Ishikawa (cell line): Measurements from ENCODE around the gene ALDH5A1.

Experiments
- CEBPB ChIP-seq: IDR thresholded peaks from 2 replicates; pipeline ENCODE4 v1.6.1; 2012
- CREB1 ChIP-seq: IDR thresholded peaks from 2 replicates; pipeline ENCODE4 v1.6.1; 2012; ENCODE audit warnings: low read depth
- EGR1 ChIP-seq: IDR thresholded peaks from 2 replicates; pipeline ENCODE4 v1.6.1; 2012
- EP300 ChIP-seq: IDR thresholded peaks from 2 replicates; pipeline ENCODE4 v1.6.1; 2012; ENCODE audit warnings: borderline replicate concordance
- FOXM1 ChIP-seq: IDR thresholded peaks from 2 replicates; pipeline ENCODE4 v1.6.1; 2012; ENCODE audit warnings: low read depth, borderline replicate concordance
- NFIC ChIP-seq: IDR thresholded peaks from 2 replicates; pipeline ENCODE4 v1.6.1; 2012
- RAD21 ChIP-seq: IDR thresholded peaks from 2 replicates; pipeline ENCODE4 v1.6.1; 2012; ENCODE audit warnings: low read depth
- TAF1 ChIP-seq: IDR thresholded peaks from 2 replicates; pipeline ENCODE4 v1.6.1; 2012; ENCODE audit warnings: low read depth, mild to moderate bottlenecking
- TCF12 ChIP-seq: IDR thresholded peaks from 2 replicates; pipeline ENCODE4 v1.6.1; 2012; ENCODE audit warnings: low read depth
- TEAD4 ChIP-seq: IDR thresholded peaks from 2 replicates; pipeline ENCODE4 v1.6.1; 2012
- USF1 ChIP-seq: IDR thresholded peaks from 2 replicates; pipeline ENCODE4 v1.6.1; 2012
- YY1 ChIP-seq: IDR thresholded peaks from 2 replicates; pipeline ENCODE4 v1.6.1; 2012; ENCODE audit warnings: low read depth
- ZBTB7A ChIP-seq: IDR thresholded peaks from 2 replicates; pipeline ENCODE4 v1.6.1; 2012; ENCODE audit warnings: low read depth
- TF ChIP-seq, protein P1 (sequence below): IDR thresholded peaks from 2 replicates; pipeline ENCODE4 v1.6.1; 2012; ENCODE audit warnings: low read depth, mild to moderate bottlenecking
- TF ChIP-seq, protein P2 (sequence below): IDR thresholded peaks from 2 replicates; pipeline ENCODE4 v1.6.1; 2012

Gene ALDH5A1

GRCh38 chr6:24501914-24502313 lies 7.1 kb downstream of the ALDH5A1 start:
- TF ChIP-seq YY1 (no peak), CEBPB (no peak), NFIC (no peak), CREB1 (no peak), RAD21 (no peak), EGR1 (no peak), USF1 (no peak), TAF1 (no peak), FOXM1 (no peak), TEAD4 (no peak), ZBTB7A (no peak), TCF12 (no peak), EP300 (no peak)
- TF ChIP-seq, protein P1, sequence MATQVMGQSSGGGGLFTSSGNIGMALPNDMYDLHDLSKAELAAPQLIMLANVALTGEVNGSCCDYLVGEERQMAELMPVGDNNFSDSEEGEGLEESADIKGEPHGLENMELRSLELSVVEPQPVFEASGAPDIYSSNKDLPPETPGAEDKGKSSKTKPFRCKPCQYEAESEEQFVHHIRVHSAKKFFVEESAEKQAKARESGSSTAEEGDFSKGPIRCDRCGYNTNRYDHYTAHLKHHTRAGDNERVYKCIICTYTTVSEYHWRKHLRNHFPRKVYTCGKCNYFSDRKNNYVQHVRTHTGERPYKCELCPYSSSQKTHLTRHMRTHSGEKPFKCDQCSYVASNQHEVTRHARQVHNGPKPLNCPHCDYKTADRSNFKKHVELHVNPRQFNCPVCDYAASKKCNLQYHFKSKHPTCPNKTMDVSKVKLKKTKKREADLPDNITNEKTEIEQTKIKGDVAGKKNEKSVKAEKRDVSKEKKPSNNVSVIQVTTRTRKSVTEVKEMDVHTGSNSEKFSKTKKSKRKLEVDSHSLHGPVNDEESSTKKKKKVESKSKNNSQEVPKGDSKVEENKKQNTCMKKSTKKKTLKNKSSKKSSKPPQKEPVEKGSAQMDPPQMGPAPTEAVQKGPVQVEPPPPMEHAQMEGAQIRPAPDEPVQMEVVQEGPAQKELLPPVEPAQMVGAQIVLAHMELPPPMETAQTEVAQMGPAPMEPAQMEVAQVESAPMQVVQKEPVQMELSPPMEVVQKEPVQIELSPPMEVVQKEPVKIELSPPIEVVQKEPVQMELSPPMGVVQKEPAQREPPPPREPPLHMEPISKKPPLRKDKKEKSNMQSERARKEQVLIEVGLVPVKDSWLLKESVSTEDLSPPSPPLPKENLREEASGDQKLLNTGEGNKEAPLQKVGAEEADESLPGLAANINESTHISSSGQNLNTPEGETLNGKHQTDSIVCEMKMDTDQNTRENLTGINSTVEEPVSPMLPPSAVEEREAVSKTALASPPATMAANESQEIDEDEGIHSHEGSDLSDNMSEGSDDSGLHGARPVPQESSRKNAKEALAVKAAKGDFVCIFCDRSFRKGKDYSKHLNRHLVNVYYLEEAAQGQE = no peak
- TF ChIP-seq, protein P2, sequence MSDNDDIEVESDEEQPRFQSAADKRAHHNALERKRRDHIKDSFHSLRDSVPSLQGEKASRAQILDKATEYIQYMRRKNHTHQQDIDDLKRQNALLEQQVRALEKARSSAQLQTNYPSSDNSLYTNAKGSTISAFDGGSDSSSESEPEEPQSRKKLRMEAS = no peak

- TF ChIP-seq EGR1 (no peak), YY1 (no peak), TAF1 (no peak), RAD21 (no peak), CEBPB (no peak), CREB1 (no peak), EP300 (no peak), USF1 (no peak), NFIC (no peak), ZBTB7A (no peak), TCF12 (no peak), FOXM1 (no peak), TEAD4 (no peak)
- TF ChIP-seq, protein P2 = no peak
- TF ChIP-seq, protein P1 = no peak
Observed at GRCh38 chr6:24504287-24504648, 9.5 kb downstream of the ALDH5A1 start.

DNA sequence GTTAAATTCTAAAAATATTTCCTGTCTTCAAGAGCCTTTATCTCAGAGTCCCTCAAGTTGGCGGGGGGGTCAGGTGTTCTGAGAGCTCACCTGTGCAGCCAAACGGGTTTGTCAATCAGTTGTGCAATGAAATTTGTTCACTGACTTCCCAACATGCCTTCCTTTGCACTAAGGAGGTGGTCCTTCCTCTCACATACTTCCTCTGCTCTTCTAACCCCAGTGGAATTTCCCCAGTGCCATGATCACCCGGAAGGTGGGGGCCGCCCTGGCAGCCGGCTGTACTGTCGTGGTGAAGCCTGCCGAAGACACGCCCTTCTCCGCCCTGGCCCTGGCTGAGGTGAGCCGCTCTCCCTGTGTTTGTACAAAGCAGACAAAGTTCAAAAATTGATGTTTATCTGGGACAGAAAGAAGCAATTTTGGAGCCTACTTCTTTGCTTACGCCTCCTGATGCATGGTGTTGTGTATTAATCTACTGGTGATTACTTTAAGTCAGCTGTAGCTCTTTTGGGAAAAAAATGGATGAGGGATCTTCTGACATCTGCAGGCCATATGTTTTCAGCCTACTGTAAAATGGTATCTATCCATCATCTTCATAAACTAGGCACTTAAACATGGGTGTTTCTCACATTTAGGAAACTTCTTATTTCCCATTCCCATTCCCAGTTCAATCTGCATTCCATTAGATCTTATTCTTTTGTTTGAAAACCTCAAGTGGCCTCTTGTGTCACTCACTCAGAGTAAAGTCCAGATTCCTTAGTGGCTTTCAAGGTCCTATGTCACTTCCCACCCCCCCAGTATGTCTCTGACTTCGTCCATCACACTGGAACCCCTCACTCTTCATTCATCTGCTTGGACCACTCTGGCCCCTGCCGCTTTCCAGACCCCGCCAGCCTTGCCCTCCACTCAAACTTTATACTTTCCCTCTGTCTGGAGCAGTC lies 10.1 kb downstream of the ALDH5A1 start:
- TF ChIP-seq, protein P2 = no peak
- TF ChIP-seq TAF1 (no peak), YY1 (no peak), TCF12 (no peak), TEAD4 (no peak), CEBPB (no peak; the same call in 1 of the 2 replicates), EP300 (no peak), ZBTB7A (no peak), USF1 (no peak), RAD21 (no peak), NFIC (no peak), EGR1 (no peak)
- TF ChIP-seq, protein P1 = no peak
